Adipocyte (in vitro differentiated cells): ENCODE results near the gene RMDN2.

Source experiments
- DNase-seq: peaks from one replicate; pipeline ENCODE4 v3.0.0-alpha.2; 2015; ENCODE audit warnings: low read depth
- H3K27me3 ChIP-seq: replicated peaks from 2 replicates; pipeline ENCODE4 v1.7.0; 2013; ENCODE audit warnings: mild to moderate bottlenecking, low read length, moderate library complexity; ENCODE audit not compliant: control insufficient read depth, insufficient read depth
- H3K36me3 ChIP-seq: 2 replicates; pipeline ENCODE4 v1.7.0; 2013; ENCODE audit warnings: low read length, mild to moderate bottlenecking, moderate library complexity; ENCODE audit not compliant: control insufficient read depth, insufficient read depth, severe bottlenecking
- H3K4me1 ChIP-seq: 2 replicates; pipeline ENCODE4 v1.7.0; 2013; ENCODE audit warnings: mild to moderate bottlenecking, low read length, moderate library complexity; ENCODE audit not compliant: control insufficient read depth, insufficient read depth
- H3K4me3 ChIP-seq: 2 replicates; pipeline ENCODE4 v1.7.0; 2013; ENCODE audit warnings: mild to moderate bottlenecking, low read length, moderate library complexity
- H3K9ac ChIP-seq: 2 replicates; pipeline ENCODE4 v1.7.0; 2013; ENCODE audit warnings: mild to moderate bottlenecking, low read length, moderate library complexity
- H3K9me3 ChIP-seq: 2 replicates; pipeline ENCODE4 v1.7.0; 2013; ENCODE audit warnings: mild to moderate bottlenecking, low read length, moderate library complexity; ENCODE audit not compliant: control insufficient read depth

The RMDN2 gene

DNA sequence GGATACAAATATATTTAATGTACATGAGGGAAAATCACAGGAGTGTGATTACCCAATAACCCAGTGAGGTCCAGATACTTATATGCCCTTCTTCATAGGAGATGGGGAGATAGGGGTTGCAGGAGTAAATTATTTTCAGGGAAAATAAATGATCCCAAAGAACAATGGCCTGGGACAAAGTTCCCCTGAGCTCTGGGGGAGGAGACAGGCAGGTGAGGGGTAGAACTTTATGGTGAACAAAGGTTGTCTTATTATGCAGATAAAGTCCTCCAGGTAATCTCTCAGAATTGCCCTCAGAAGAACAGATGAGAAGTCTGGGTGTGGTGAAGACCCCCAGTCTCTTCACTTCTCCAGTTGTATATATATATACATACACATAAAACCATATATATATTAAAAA lies 22.1 kb upstream of the RMDN2 start:
- Histone ChIP-seq H3K9me3 (no peaks in the 10 kb centered on the region), H3K4me3 (no peak overlapping the region), H3K27me3 (peaks cover 9% of the 10 kb centered on the region), H3K9ac (no peak overlapping the region), H3K36me3 (no peaks in the 10 kb centered on the region), H3K4me1 (no peaks in the 10 kb centered on the region)
- DNase-seq, result no peak

DNA sequence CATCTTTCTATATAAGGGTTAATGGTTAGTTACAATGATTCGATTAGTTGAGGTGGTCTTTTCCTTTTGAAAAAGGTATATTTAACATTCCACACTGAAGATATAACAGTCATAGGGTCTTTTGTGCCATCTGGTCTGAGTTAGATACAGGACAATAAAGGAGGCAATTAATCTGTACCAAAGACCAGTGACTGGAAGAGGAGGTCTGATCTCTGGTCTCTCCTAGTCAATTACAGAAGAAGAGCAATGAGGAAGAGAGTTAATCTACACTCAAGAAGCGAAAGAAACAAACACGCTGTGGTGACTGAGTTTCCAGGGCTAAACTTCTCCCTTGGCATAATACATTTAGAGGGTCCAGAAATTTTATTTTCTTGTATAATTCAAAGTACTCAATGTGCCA lies 20.7 kb upstream of the RMDN2 start:
- H3K27me3 ChIP-seq, result peaks cover 9% of the 10 kb centered on the region
- DNase-seq, result no peak

DNA sequence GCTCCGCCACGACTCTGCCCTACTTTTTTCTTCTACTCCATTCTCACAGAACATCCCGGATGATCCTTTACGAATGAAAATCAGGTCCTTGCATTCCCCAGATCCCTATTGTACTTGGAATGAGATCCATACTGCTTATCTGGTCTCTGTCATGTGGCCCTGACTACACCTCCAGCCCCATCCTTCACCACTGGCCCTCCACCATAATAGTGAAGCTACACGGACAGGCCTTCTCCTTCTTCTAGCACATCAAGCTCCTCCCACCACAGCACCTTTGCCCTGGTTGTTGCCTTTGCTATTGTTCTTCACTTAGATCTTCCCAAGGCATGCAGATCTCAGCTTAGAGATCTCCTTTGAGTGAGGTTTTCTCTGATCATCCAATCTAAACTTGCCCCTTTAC lies 20.1 kb upstream of the RMDN2 start:
- Histone ChIP-seq H3K4me3 (no peak overlapping the region), H3K9ac (no peak overlapping the region), H3K36me3 (no peaks in the 10 kb centered on the region), H3K9me3 (no peaks in the 10 kb centered on the region), H3K4me1 (no peaks in the 10 kb centered on the region), H3K27me3 (peaks cover 9% of the 10 kb centered on the region)
- no peak for DNase-seq

More for the DNA sequence above, 20.7 kb upstream of the RMDN2 start:
- no peak overlapping the region for H3K9ac ChIP-seq
- no peaks in the 10 kb centered on the region for H3K9me3 ChIP-seq
- H3K36me3 ChIP-seq, result no peaks in the 10 kb centered on the region
- H3K4me3 ChIP-seq, result no peak overlapping the region
- H3K4me1 ChIP-seq, result no peaks in the 10 kb centered on the region

DNA sequence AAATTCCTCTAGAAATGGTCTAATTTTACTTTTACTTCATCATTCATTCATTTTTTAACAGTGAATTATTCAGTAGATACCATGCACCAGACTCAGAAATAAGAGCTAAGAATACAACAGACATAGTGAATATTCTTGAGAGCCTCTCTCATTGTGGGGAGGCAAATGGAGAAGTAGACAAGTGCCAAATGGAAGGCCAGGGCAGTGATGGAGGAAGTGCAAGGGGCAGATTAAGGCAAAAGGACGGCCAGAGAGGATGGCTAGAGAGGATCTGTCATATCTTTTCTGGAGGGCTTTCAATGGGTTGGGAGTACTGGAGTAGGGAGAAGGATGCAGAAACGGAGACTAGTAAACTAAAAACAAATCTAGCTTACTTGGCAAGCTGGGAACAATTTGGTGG lies 19.0 kb upstream of the RMDN2 start:
- peaks cover 9% of the 10 kb centered on the region for H3K27me3 ChIP-seq
- H3K4me3 ChIP-seq, result no peak overlapping the region
- H3K9me3 ChIP-seq, result no peaks in the 10 kb centered on the region
- DNase-seq, result no peak
- H3K4me1 ChIP-seq, result peaks cover under 1% of the 10 kb centered on the region
- no peak overlapping the region for H3K9ac ChIP-seq
- H3K36me3 ChIP-seq, result no peaks in the 10 kb centered on the region

DNA sequence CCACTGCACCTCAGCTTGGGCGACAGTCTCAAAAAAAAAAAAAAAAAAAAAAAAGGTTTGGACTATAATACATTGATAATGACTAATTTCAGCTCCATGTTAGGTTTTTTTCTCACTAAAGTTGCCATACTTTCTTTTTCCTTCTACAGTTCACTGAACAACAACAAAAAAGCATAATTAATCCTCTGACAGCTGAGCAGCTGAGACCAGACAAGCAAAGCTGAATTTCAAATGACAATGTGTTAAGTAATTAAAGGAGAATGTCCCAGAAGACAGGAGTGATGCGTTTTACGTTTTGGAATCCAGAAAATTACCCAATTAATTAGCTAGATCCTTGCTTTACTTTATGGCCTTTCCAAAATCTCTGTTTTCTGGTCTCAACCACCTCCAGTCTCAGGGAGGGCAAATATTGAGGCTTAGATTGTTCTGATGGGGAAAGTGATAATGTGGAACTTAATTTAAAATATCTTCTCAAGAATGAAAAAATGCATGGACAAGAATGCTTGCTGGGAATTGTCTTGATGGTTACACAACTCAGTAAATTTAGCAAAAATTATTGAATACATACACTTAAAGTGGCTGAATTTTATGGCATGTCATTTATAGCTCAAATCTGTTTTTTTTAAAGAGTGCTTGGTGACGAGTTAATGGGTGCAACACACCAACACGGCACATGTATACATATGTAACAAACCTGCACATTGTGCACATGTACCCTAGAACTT lies 17.4 kb upstream of the RMDN2 start:
- Histone ChIP-seq H3K36me3 (no peaks in the 10 kb centered on the region), H3K4me3 (no peak overlapping the region), H3K4me1 (peaks cover 14% of the 10 kb centered on the region), H3K9me3 (no peaks in the 10 kb centered on the region), H3K9ac (no peak overlapping the region), H3K27me3 (peaks cover 3% of the 10 kb centered on the region)
- DNase-seq, result peak; percentile 21

DNA sequence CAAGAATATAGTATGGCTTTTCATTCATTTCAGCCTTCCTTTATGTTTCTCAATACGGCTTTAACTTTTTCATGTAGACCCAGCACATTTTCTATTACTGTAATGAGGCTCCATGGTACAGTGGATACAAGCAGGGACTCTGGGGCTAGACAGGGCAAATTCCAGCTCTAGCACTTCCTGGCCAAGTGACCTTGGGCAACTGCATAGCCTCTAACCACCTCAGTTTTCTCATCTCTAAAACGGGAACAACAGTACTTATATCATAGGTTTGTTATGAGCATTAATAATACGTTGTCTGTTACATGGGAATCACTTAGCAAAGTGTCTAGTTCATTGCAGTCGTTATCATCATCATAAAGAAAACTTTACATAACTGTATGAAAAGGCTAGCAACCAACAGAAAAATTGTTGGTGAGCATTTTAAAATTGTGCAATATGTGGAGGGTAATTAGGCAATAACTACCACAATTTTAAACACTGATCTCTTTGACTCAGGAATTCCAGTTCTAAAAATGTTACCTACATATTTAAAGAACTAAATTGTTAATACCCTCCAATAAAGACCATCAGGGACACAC lies 13.7 kb upstream of the RMDN2 start:
- Histone ChIP-seq H3K9me3 (no peaks in the 10 kb centered on the region), H3K4me1 (peaks cover 17% of the 10 kb centered on the region), H3K27me3 (no peaks in the 10 kb centered on the region), H3K4me3 (no peak overlapping the region), H3K9ac (no peak overlapping the region), H3K36me3 (no peaks in the 10 kb centered on the region)
- peak; percentile 53 for DNase-seq

DNA sequence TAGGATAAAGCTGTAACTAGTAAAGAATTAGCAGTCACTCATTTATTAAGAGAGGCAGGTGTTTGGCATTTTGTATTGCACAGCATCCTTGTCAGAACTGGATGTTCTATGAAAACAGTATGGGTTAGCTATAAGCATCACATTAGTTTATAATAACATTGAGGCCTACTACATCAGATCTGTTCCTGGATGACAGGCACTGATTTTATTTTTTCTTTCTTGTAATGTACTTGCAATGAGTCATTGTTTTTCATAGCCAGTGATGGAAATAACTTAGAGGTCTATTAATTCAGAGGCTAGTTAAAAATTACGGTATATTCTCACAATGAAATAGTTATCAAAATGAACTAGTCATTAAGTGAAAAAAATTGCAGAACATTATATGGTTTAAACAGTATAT lies 13.0 kb upstream of the RMDN2 start:
- DNase-seq, result peak; percentile 57
- H3K4me3 ChIP-seq, result no peak overlapping the region
- no peak overlapping the region for H3K9ac ChIP-seq
- no peaks in the 10 kb centered on the region for H3K36me3 ChIP-seq
- H3K9me3 ChIP-seq, result no peaks in the 10 kb centered on the region
- no peaks in the 10 kb centered on the region for H3K27me3 ChIP-seq
- peaks cover 23% of the 10 kb centered on the region for H3K4me1 ChIP-seq

DNA sequence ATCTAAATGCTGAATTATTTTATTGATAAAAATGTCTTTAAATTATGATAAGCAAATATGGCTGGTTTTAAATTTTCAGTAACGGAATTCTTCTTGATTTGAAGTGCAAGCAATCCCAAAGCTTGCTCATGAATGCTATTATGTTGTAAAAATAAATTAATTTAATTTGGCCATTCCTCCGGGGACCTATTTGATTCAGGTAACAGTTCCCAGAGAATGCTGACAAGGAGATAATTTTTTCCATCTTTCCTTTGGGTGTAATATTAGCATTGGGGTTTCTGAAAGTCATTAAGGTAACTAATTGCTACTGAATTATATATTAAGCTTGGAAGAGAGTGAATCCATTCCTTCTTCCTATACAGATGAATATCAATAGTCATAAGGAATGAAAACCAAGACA lies 12.5 kb upstream of the RMDN2 start:
- H3K27me3 ChIP-seq, result no peaks in the 10 kb centered on the region
- DNase-seq, result no peak
- H3K4me3 ChIP-seq, result no peak overlapping the region
- H3K4me1 ChIP-seq, result peaks cover 28% of the 10 kb centered on the region
- no peak overlapping the region for H3K9ac ChIP-seq
- no peaks in the 10 kb centered on the region for H3K36me3 ChIP-seq
- H3K9me3 ChIP-seq, result no peaks in the 10 kb centered on the region

DNA sequence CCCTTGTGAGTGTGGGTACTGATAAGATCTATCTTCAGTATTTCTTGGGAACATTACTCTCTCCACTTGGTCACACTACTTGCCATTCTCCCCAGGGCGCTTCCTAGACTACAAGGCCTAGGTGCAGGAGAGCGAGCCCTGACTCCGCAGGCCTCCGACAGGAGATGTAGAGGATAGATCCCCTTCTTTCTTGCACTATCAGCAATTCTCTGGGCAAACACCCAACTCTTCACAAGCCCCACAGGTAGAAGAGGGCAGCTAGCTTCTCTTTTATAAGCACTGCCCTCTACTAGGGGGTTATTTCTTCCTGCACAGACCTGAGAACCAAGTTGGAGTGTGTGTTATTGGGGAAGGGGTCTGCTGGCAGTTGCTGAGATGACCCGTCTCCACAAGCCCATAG lies 10.7 kb upstream of the RMDN2 start:
- no peak overlapping the region for H3K4me3 ChIP-seq
- H3K4me1 ChIP-seq, result peaks cover 45% of the 10 kb centered on the region
- no peak for DNase-seq
- no peak overlapping the region for H3K9ac ChIP-seq
- no peaks in the 10 kb centered on the region for H3K27me3 ChIP-seq
- H3K36me3 ChIP-seq, result no peaks in the 10 kb centered on the region
- no peaks in the 10 kb centered on the region for H3K9me3 ChIP-seq

DNA sequence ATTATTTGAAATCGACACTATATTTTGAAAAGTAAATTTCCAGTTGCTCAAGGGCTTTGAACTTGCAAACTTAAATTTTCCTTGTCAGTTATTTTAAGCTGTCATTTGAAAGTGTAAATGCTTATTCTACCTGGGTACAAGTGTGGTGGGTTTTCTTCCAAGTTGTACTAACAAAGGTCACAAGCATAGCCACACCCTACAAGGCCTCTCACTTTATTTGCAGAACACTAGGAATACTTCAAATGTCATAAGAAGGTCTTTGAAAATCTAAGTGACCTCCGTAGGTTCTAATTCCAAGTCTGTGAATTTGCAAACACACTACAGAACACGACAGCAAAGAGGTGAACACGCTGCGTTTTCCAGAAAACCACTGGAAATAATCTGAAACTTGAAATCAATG lies 9.3 kb upstream of the RMDN2 start:
- DNase-seq, result no peak
- Histone ChIP-seq H3K4me3 (no peak overlapping the region), H3K36me3 (no peaks in the 10 kb centered on the region), H3K9ac (no peak overlapping the region), H3K4me1 (peaks cover 50% of the 10 kb centered on the region), H3K27me3 (no peaks in the 10 kb centered on the region), H3K9me3 (no peaks in the 10 kb centered on the region)

DNA sequence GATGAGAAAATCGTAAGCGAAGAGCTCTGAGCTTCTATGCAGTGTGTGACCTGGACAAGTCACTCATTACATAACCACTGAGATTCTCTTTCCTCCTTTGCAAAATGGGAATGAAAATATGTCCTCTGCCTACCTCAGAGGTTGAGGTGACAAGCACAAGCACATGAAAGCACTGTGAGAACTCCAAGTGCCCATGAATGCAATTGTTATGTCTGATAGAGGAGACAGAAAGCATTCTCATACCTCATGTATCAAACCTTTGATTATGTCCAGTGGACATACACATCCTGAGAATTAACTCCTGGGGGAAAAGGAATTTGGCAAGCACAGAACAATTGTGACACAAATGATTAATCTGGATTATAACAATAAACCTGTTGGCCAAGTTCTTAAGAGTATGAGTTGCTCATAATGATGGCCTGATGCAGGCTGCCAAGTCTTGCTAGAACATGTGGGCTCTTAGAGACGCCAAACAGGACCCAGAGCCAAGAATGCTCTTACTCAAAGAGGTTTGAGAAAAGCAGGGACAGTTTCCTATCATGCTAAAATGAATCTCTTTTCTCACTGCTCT lies 8.5 kb upstream of the RMDN2 start:
- Histone ChIP-seq H3K36me3 (no peaks in the 10 kb centered on the region), H3K9ac (peak overlapping the region; percentile 55), H3K27me3 (no peaks in the 10 kb centered on the region), H3K4me1 (peaks cover 44% of the 10 kb centered on the region), H3K4me3 (peak overlapping the region; percentile 40), H3K9me3 (no peaks in the 10 kb centered on the region)
- DNase-seq, result peak; percentile 86
